AG09319 (cell line): ENCODE measurements around the gene ITGA2B.
A peak's percentile ranks its signal among the peaks of the same experiment; 100 is the strongest.

ENCODE experiments used
- DNase-seq: peaks from one replicate; pipeline ENCODE4 v3.0.0-alpha.2; 2010; ENCODE audit warnings: low read depth; ENCODE audit errors: extremely low read depth
- CTCF ChIP-seq: IDR thresholded peaks from 2 replicates; pipeline ENCODE4 v1.5.1; 2011; ENCODE audit warnings: low read depth, mild to moderate bottlenecking, inconsistent platforms, low read length, moderate library complexity

The ITGA2B gene

GRCh38 chr17:44352828-44353671 is 36.4 kb downstream of the ITGA2B start:
- no peak for DNase-seq
- TF ChIP-seq CTCF, result no peak

GRCh38 chr17:44351961-44352827 is 37.3 kb downstream of the ITGA2B start:
- TF ChIP-seq CTCF, result no peak
- DNase-seq, result no peak

GRCh38 chr17:44351464-44351863 is 38.0 kb downstream of the ITGA2B start:
- TF ChIP-seq CTCF, result no peak
- no peak for DNase-seq

GRCh38 chr17:44350733-44351226 is 38.7 kb downstream of the ITGA2B start:
- DNase-seq, result no peak
- peak; percentile 78 for TF ChIP-seq CTCF

- no peak for DNase-seq
- TF ChIP-seq CTCF, result no peak
Measured at GRCh38 chr17:44349553-44350070, 39.8 kb downstream of the ITGA2B start.

- no peak for DNase-seq
- no peak for TF ChIP-seq CTCF
Measured at GRCh38 chr17:44348988-44349364, 40.5 kb downstream of the ITGA2B start.
